Measurements from ENCODE around the gene OSBPL2.

GRCh38 chr20:62209850-62210495 lies 28.3 kb upstream of the OSBPL2 start:
- TF ChIP-seq CREB1 (IDR thresholded peaks at IDR 0.05) = no peak
- no peak for TF ChIP-seq CREB1 (CRISPR knock-in tag; IDR thresholded peaks at IDR 0.05)
- no peak for TF ChIP-seq CAMTA2 (CRISPR knock-in tag; conservative IDR thresholded peaks at IDR 0.05)
- TF ChIP-seq ETV5 (CRISPR knock-in tag; IDR thresholded peaks at IDR 0.05; ENCODE audit: low read depth) = no peak
- TF ChIP-seq POLR2A (conservative IDR thresholded peaks at IDR 0.05) = no peak

Data from K562 (cell line).